Muscle layer of duodenum (tissue), 2 donors: ENCODE measurements around the gene CCDC97.
"Not testable (repeated sequence)": the region's sequence is repeated elsewhere in the genome, so short reads cannot be mapped to it uniquely, and the experiment has no call there.

ENCODE experiments used
- H3K27ac ChIP-seq: one replicate; pipeline ENCODE4 v1.7.0; 2013; ENCODE audit warnings: mild to moderate bottlenecking, low read length
- H3K27me3 ChIP-seq: one replicate; pipeline ENCODE4 v1.7.0; 2013; ENCODE audit warnings: low read depth, mild to moderate bottlenecking, control low read depth, low read length
- H3K36me3 ChIP-seq, 2 donors: one replicate each; pipeline ENCODE4 v1.7.0; 2013; ENCODE audit warnings: low read length in 2 of 2, control low read depth in 1 of 2, mild to moderate bottlenecking in 1 of 2; ENCODE audit not compliant: insufficient read depth in 2 of 2, control insufficient read depth in 1 of 2
- H3K4me1 ChIP-seq, 2 donors: one replicate each; pipeline ENCODE4 v1.7.0; 2013; ENCODE audit warnings: low read length in 2 of 2, mild to moderate bottlenecking in 2 of 2, control low read depth in 1 of 2, moderate library complexity in 1 of 2; ENCODE audit not compliant: insufficient read depth in 2 of 2, control insufficient read depth in 1 of 2
- H3K4me3 ChIP-seq, 2 donors: one replicate each; pipeline ENCODE4 v1.7.0; 2013; ENCODE audit warnings: low read length in 2 of 2, low read depth in 1 of 2, mild to moderate bottlenecking in 1 of 2
- H3K9me3 ChIP-seq, 2 donors: one replicate each; pipeline ENCODE4 v1.7.0; 2013; ENCODE audit warnings: low read length in 2 of 2, control low read depth in 1 of 2, mild to moderate bottlenecking in 1 of 2; ENCODE audit not compliant: control insufficient read depth in 1 of 2
- donor health status: healthy.

The CCDC97 gene

GRCh38 chr19:41371119-41371518, 61.1 kb downstream of the CCDC97 start:
- H3K27ac ChIP-seq = not testable (repeated sequence)

DNA sequence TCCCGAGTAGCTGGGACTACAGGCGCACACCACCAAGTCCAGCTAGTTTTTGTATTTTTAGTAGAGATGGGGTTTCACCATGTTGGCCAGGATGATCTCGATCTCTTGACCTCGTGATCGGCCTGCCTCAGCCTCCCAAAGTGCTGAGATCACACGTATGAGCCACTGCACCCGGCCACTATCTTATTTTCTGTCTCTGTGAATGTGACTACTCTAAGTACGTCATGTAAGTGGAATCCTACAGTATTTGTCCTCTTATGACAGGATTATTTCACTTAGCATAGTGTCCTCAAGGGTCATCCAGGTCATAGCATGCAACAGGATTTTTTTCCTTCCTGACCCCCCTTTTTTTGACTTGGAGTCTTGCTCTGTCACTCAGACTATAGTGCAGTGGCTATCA, 61.6 kb downstream of the CCDC97 start:
- Histone ChIP-seq H3K9me3 (no peaks in the 10 kb centered on the region), H3K27me3 (no peaks in the 10 kb centered on the region), H3K4me1 (peaks cover 0 to 23% of the 10 kb centered on the region in 2 donors)

More at GRCh38 chr19:41371119-41371518, 61.1 kb downstream of the CCDC97 start:
- peaks cover 0 to 23% of the 10 kb centered on the region in 2 donors for H3K4me1 ChIP-seq
- not testable (repeated sequence) for H3K36me3 ChIP-seq, H3K4me3 ChIP-seq, H3K27me3 ChIP-seq, H3K9me3 ChIP-seq

GRCh38 chr19:41372501-41372900, 62.5 kb downstream of the CCDC97 start:
- Histone ChIP-seq H3K36me3 (no peaks in the 10 kb centered on the region), H3K27ac (no peak overlapping the region), H3K4me1 (peaks cover 0 to 28% of the 10 kb centered on the region in 2 donors), H3K9me3 (no peaks in the 10 kb centered on the region), H3K4me3 (no peak overlapping the region), H3K27me3 (no peaks in the 10 kb centered on the region)

More for the DNA sequence above, 61.6 kb downstream of the CCDC97 start:
- Histone ChIP-seq H3K27ac (no peak overlapping the region), H3K36me3 (no peaks in the 10 kb centered on the region), H3K4me3 (no peak overlapping the region)

DNA sequence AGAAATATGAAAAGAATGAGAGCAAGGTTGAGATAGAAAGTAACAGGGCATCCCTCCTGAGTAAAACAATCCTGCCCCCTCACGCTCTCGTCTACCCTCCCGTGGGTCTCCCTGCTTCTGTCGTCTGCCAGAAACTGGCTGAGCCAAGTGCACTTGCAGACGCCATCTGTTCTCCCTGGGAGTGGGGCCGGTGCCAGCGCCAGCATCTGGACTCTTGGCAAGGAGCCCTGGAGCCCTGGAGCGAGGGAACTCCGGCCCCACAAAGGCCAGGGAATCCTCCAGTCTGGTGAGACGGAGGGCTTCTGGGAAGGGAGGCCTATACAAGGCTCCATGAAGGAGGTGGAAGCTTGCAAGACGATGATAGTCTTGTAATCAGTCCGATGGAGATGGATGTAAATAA, 64.0 kb downstream of the CCDC97 start:
- no peaks in the 10 kb centered on the region for H3K36me3 ChIP-seq
- no peaks in the 10 kb centered on the region for H3K9me3 ChIP-seq
- no peak overlapping the region for H3K4me3 ChIP-seq
- peaks cover 0 to 33% of the 10 kb centered on the region in 2 donors for H3K4me1 ChIP-seq
- H3K27me3 ChIP-seq = no peaks in the 10 kb centered on the region
- no peak overlapping the region for H3K27ac ChIP-seq
